AG08395 (cell line): ENCODE results near the gene NLRP12.
"Not testable (repeated sequence)": the region's sequence is repeated elsewhere in the genome, so short reads cannot be mapped to it uniquely, and the experiment has no call there.

ENCODE experiments used
- DNase-seq: peaks from one replicate; pipeline ENCODE4 v3.0.0; 2012; ENCODE audit warnings: mixed read lengths, low spot score

Gene NLRP12

GRCh38 chr19:53824134-53824611 lies at the start of gene NLRP12:
Gene NLRP12 (minus strand): TSS chr19:53824314. CDS start chr19:53824174, 140 bp downstream.
- DNase-seq: no peak

- DNase-seq: no peak
These were observed 48.6 kb upstream of the NLRP12 start for GRCh38 chr19:53872762-53873161.

DNA sequence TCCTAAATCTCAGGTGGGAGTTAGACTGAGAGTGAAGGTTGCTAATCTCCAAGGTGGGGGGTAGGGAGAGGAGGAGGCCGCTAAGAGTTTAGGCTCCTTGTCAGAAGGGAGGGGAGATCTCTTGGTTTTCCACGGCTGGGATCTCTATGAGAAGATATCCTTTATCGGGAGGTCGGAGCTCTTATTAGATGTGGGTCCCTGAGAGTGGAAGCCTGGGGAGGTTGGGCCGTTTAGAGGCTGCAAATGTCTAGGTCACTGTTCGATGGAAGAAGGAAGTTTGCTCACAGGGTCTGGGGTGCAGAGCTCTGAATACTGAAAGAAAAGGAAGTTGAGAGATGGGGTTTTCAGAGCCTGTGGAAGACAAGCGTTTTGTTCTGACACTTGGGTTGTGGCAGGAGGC lies 47.3 kb upstream of the NLRP12 start:
- DNase-seq: no peak

DNA sequence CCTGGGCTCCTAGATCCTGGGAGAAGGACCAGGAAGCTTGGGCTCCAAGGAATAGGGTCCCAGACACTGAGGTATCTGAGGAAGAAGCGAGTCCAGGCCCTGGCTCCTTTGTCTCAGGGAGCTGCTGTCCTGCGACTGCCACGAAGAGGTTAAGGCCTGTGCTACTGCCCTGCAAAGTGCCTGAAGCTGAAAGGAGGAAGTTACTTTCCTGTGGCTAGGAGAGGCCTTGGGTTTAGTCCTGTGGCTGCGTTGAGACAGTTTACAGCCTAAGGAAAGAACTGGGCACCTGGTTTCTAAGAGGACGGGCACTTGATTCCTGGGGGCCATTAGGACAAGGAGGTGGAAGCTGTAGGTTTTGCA lies 46.4 kb upstream of the NLRP12 start:
- peak; percentile 3 for DNase-seq

- DNase-seq: not testable (repeated sequence)
These were observed 45.8 kb upstream of the NLRP12 start for GRCh38 chr19:53869805-53870484.

DNA sequence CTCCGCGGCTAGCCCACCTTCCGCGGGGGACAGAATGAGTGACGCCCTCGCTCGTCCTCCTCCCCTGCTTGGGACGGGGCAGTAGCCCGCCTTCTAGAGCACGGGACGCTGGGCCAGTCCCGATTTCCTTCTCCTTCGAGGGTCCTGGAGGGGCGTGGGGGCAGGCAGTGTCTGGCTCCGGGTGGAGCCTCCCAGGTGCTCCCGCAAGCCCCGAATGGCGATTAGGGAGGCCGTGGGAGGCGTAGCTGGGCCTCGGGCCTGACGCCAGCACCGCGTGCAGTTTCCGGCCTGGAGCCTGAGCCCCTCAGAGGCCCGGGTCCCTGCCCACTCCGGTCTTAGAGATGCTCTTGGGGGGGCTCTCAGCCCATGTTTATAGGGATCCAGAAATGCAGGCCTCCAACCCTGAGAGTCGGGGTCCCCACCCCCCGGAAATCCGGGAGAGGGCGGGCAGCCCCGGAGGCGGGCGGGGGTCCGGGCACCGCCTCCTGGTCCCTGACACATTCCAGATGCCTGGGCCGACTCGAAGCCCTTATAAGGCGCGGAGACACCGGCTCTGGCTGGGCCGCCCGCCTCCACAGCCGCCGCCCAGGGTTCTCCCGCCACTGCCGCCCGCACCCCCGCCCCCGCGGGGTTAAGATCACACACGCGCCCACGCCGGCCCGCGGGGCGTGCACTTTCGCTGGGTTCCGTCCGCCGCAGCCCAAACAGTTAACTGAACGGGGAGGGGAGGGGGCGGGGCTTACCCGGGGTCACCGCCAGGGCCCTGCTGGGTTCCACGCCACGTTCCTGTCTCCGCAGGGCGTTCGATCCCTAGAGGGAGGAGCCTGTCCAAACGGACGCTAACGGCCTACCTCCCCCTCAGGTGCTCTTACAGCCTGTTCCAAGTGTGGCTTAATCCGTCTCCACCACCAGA lies 45.0 kb upstream of the NLRP12 start:
- DNase-seq: peak; percentile 80

GRCh38 chr19:53868091-53868891 lies 44.2 kb upstream of the NLRP12 start:
- DNase-seq: peak; percentile 56

DNA sequence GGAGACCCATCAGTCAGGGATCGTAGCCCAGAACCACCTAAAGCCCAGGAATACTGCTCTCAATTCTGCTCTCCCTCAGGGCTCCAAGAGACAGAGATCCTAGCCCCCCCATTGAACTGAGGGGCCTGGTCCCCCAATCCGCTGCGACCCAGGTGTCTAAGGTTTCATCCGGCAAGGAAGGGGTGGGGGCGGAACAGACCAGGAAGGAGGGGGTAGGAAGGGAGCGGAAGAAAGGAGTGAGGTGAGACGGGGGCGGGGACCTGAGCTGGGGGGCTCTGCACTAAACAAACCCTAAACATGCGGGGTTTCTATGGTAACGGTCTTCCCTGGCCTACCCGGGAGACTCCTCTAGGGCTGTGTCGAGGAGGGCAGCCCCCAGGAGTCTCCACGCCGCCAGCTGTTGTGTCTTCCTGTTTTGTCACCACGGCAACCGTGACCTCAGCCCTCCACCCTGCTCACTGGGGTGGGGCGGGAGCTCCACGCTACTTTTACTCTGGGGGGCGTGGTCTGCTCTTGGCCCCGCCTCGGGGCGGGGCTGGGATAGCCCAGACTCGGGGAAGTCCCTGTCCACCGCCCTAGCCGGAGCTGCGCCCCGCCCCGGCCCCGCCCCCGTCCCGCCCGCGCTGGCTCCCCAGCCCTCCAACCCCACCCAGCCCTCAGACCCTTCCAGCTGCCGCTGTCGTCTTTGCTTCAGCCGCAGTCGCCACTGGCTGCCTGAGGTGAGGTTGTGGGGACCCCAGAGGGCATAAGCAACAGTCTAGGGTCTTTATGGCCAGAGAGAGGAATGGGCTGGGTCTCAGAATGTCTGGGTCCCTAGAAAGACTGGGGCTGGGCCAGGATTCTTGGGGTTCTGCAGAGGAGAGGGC lies 43.3 kb upstream of the NLRP12 start, which contains the start of gene MYADM:
TSS of gene MYADM (plus strand) at position 659 of the 866 bp plus-strand sequence. CDS start 5,647 bp downstream, outside the sequence.
- DNase-seq: peak; percentile 99

DNA sequence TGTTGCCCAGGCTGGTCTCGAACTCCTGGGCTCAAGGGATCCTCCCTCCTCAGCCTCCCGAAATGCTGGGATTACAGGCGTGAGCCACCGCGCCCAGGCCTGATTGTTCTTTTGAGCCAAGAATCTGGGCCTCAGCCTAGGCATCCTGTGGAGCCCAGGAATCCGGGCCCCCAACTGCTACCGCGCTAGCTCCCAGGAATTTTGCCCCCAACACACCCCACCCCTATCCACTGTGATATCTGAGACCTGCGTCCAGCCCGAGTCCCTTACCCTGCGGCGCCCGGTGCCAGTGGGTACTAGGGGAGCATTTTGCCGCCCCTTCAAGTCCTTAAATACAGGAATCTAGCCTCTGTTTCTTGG lies 42.7 kb upstream of the NLRP12 start:
- no peak for DNase-seq

DNA sequence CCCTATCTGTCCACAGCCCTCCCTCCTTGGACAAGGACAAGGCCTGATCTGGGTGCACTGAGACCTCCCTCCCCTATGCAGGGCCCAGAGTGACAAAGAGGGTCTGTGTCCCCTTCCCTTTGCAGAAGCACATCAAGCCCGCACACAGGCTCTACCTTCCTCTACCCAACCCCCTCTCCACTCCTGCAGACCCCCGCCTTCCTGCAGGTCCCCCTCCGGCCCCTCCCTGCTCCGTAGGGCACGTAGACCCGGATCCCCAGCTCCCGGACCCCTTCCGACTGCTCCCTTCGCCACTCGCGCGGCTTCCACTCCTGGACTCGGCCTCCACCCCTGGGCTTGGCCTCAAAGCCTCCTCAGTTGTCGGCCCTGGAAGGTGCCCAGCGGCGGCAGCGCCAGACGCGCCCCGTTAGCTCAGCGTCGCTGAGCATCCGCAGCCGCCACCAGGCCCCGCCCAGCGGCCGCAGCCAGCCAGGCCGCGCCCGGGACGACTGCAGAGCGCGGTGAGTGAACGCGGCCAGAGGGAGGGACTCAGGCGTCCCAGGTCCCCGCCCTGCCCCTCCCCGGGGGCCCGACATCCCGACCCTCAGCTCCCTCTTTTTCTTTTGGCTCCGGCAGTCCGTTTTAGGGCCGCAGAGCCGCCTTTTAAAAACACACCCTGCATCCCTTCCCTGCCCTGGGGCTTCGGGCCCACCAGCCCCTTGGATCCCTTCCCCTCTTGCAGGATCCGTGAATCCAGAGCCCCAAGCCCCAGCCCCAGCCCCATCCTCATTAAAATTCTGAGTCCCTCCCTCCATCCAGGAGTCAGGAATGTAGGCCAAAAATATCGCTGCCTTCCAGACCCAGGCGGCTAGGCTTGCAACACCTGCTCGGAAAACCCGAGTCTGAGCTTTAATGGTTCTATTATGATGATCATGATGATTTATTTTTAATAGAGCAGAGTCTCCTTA lies 42.1 kb upstream of the NLRP12 start:
- DNase-seq: peak; percentile 81

DNA sequence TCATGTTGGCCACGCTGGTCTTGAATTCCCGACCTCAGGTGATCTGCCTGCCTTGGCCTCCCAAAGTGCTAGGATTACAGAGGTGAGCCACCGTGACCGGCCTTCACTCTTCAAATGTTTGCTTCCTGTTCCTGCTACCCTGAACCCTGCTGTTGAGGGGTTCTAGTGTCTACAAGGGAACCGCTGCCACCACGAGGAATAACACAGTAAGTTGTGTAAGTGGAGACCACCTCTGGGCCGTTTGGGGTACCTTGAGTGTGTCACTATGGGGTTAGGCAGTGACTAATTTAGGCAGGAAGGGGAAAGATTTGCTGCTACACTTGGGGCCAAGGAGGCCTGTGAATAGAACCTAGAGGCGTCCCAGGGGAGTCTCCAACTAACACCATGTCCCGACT lies 41.4 kb upstream of the NLRP12 start:
- DNase-seq: no peak

GRCh38 chr19:53864308-53864836 lies 40.3 kb upstream of the NLRP12 start:
- no peak for DNase-seq

- no peak for DNase-seq
These were observed 29.6 kb upstream of the NLRP12 start for GRCh38 chr19:53853707-53854106.

DNA sequence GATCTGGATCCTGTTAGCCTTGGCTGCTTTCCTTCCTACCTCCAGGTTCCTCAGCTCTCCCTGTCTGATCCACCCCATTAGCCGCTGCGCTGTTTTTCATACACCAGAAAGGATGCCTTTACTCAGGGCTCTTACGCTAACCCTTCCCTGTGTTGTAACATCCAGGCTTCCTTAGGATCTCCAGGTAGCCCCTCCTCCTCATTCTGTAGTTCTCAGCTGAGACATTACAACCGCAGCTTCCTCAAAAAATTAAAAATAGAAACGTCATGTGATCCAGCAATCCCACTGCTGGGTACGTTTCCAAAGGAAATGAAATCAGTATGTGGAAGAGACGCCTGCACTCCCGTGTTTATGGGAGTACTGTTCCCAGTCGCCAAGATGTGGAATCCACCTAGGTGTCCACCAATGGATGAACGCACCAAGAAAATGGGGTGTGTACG lies 25.1 kb upstream of the NLRP12 start:
- DNase-seq: peak; percentile 62

DNA sequence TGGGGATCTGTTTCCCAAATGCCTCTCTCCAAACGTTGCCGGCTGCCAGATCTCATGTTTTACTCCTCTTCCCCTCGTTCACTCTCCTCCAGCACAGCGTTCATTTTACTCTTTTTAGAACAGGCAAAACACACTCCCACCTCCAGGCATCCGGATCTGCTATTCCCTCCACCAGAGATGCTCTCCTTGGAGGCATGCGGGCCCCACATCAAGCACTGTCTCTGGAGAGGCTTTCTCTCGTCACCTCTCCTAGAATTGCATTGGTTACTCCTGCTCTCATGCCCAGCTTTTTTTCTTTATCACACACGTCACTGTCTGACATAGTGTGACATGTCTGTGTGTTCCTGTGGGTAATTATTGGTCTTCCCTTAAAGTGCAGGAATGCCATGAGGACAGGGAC lies 23.4 kb upstream of the NLRP12 start:
- no peak for DNase-seq

GRCh38 chr19:53844849-53845246 lies 20.7 kb upstream of the NLRP12 start:
- no peak for DNase-seq

DNA sequence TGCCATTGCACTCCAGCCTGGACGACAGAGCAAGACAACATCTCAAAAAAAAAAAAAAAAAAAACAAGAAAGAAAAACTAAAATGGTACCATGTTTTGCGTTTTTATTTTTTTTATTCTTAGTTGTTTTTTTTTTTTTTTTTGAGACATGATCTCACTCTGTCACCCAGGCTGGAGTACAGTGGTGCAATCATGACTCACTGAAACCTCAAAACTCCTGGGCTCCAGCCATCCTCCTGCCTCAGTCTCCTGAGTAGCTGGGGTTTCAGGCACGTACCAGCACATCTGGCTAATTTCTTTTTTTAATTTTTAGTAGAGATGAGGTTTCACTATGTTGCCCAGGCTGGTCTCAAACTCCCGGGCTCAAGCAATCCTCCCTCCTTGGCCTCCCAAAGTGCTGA lies 16.8 kb upstream of the NLRP12 start:
- DNase-seq: not testable (repeated sequence)

DNA sequence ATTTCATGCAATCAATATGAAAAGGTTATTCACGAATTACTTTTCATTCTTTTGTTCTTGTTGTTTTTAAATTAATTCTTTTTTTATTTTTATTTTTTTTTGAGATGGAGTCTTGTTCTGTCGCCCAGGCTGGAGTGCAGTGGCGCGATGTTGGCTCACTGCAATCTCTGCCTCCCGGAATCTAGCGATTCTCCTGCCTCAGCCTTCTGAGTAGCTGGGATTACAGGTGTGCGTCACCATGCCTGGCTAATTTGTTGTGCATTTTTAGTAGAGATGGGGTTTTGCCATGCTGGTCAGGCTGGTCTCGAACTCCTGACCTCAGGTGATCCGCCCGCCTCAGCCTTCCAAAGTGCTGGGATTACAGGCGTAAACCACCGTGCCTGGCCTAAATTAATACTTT lies 16.1 kb upstream of the NLRP12 start:
- DNase-seq: not testable (repeated sequence)

- not testable (repeated sequence) for DNase-seq
These were observed 14.3 kb upstream of the NLRP12 start for GRCh38 chr19:53838446-53838845.

- DNase-seq: not testable (repeated sequence)
These were observed 8.7 kb upstream of the NLRP12 start for GRCh38 chr19:53832861-53833260.
